Esophagus mucosa (tissue), 1 donor: Measurements from ENCODE around the gene HERC4. TPM values are rescaled to one million over a fixed set of nuclear protein-coding genes. Genes with fewer than 3 reads are reported as not detected.
A peak's percentile ranks its signal among the peaks of the same experiment; 100 is the strongest.
"Not testable (repeated sequence)": the region's sequence is repeated elsewhere in the genome, so short reads cannot be mapped to it uniquely, and the experiment has no call there.

ENCODE experiments used
- ATAC-seq: fragments of 200-7000 bp; cut with Tn5 transposase; one replicate; pipeline ENCODE4 v1.9.1; 2020
- total RNA-seq: library from RNA; stranded (reverse); gene quantifications from one replicate; pipeline ENCODE4 v1.2.4, GENCODE V29; 2023
- donor health status: DM: yes; HTN: yes; CAD: no.

The HERC4 gene
- total RNA-seq, 1 donor from 2014 or later, result 33.3 TPM

GRCh38 chr10:68043030-68043429 lies 32.1 kb downstream of the HERC4 start:
- no peak for ATAC-seq

GRCh38 chr10:68032113-68032512 lies 43.0 kb downstream of the HERC4 start:
- no peak for ATAC-seq

DNA sequence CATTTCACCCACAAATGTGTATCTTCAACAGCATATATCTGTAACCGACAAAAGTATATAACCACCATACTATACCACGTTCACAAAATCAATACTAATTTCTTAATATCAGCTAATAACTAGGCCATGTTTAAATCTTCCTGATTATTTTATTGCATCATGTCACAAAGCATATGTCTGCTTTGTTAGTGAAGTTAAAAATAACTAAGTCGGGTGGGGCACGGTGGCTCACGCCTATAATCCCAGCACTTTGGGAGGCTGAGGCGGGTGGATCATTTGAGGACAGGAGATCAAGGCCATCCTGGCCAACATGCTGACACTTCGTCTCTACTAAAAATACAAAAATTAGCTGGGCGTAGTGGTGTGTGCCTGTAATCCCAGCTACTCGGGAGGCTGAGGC lies 47.7 kb downstream of the HERC4 start:
- ATAC-seq, result no peak

DNA sequence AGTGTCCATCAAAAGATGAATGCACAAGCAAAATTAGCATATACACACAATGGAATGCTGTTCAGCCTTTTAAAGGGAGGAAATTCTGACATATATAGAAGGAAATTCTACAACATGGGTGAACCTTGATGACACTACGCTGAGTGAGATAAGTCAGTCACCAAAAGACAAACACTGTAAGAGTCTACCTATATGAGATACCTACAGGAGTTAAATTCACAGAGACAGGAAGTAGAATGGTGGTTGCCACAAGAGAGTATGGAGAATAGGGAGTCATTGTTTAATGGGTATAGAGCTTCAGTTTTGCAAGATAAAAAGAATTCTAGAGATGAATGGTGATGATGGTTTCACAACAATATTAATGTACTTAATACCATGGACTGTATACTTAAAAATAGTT lies 51.8 kb downstream of the HERC4 start:
- no peak for ATAC-seq

DNA sequence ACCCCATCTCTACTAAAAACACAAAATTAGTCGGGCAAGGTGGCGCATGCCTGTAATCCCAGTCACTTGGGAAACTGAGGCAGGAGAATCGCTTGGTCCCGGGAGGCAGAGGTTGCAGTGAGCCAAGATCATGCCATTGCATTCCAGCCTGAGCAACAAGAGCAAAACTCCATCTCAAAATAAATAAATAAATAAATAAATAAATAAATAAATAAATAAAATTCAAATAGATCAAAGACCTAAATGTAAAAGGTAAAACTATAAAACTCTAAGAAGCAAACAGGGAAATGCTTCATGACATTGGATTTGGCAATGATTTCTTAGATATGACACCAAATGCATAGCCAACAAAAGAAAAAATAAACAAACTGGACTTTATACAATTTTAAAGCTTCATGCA lies 52.8 kb downstream of the HERC4 start:
- not testable (repeated sequence) for ATAC-seq

DNA sequence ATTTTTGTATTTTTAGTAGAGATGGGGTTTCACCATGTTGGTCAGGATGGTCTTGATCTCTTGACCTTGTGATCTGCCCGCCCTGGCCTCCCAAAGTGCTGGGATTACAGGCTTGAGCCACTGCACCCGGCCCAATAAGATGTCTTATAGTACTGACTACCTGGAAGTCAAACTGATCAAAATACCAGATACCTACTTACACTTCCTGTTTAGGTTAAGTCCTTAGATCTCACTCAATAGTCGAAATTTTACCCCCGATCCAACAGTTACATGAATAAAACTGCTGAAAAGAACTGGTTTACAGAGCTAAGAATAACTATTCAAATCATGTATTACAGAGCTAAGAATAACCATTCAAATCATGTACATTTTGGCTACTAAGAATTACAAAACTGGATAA lies 58.6 kb downstream of the HERC4 start:
- not testable (repeated sequence) for ATAC-seq

GRCh38 chr10:68010426-68010940 lies 64.6 kb downstream of the HERC4 start:
- no peak for ATAC-seq

DNA sequence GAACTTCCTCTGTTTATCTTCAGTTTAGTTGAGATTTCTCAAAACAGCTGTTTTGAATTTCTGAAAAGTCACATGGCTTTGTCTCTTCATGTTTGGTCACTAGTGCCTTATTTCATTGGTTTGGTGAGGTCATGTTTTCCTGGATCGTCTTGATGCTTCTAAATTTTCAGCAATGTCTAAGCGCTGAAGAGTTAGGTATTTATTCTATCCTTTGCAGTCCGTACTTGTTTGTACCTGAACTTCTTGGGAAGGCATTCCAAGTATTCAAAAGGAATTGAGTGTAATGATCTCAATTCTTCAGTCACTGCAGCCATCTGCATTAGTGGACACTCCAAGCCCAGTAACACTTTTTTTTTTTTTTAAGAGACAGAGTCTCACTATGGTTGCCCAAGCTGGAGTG lies 67.7 kb downstream of the HERC4 start:
- no peak for ATAC-seq

DNA sequence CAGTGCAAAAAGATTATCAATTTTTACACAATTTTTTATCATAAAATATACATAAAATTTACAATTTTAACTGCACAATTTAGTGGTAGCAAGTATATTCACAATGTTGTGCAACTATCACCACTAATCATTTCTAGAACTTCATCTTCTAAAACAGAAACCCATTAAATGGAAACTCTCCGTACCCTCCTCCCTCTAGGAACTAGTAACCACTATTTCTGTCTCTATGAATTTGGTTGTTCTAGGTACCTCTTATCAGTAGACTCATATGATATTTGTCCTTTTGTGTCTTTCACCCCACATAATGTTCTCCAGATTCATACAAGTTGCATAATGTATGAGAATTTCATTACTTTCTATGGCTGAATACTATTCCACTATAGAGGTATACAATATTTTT lies 73.5 kb downstream of the HERC4 start:
- ATAC-seq, result no peak

DNA sequence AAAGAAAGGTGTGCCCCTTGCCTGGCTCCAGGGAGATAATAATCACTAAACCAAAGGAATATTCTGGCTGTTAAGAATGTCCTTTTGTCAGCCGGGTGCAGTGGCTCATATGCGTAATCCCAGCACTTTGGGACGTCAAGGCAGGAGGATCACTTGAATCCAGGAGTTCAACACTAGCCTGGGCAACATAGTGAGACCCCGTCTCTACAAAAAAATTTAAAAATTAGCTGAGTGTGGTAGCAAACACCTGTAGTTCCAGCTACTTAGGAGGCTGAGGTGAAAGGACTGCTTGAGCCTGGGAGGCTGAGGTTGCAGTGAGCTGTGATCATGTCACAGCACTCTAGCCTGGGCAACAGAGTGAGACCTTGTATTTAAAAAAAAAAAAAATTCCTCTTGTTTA lies 74.1 kb downstream of the HERC4 start:
- no peak for ATAC-seq

- no peak for ATAC-seq
Measured at GRCh38 chr10:67990093-67990492, 85.0 kb downstream of the HERC4 start.

DNA sequence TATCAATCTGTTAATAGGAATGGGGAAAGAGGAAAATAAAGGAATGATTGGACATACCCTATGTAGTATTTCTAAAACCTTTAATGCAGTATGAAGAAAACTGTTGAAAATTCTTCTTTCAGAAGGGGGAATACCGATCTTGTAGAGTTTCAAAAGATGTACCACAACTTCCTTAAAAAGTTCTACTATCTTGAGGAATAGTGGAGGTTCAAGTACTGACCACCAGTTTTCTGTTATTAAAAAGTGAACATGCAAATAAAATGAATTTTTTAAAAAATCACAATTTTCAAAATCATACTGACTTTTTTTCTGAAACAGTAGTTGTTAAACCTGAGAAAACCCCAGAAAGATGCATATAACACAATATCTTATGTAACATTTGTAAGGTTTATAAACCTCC lies 86.5 kb downstream of the HERC4 start:
- ATAC-seq, result no peak

DNA sequence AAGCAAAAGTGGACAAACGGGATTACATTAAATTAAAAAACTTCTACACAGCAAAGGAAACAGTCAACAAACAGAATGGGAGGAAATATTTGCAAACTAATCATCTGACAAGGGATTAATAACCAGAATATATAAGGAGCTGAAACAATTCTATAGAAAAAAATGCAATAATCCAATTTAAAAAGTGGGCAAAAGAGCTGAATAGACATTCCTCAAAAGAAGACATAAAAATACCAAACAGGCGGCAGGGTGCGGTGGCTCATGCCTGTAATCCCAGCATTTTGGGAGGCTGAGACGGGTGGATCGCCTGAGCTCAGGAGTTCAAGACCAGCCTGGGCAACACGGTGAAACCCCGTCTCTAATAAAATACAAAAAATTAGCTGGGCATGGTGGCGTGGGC lies 92.5 kb downstream of the HERC4 start:
- not testable (repeated sequence) for ATAC-seq

GRCh38 chr10:67978749-67979148 lies 96.3 kb downstream of the HERC4 start:
- no peak for ATAC-seq

DNA sequence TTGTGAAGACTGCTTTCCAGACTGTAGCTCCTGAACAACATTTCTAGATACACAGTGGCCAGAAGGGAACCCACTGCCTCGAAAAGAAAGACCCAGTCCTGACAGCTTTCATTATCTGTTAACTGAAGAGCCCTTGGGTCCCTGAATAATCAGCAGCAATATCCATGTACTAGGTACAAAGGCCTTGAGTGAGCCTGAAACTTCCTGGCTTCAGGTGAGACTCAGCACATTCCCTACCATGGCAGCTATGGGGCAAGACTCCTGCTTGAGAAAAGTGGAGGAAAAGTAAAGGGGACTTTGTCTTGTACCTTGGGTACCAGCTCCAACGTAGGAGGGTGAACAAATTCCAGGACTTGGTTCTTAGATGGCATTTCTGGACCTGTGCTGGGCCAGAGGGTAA lies 97.8 kb downstream of the HERC4 start:
- ATAC-seq, result no peak

DNA sequence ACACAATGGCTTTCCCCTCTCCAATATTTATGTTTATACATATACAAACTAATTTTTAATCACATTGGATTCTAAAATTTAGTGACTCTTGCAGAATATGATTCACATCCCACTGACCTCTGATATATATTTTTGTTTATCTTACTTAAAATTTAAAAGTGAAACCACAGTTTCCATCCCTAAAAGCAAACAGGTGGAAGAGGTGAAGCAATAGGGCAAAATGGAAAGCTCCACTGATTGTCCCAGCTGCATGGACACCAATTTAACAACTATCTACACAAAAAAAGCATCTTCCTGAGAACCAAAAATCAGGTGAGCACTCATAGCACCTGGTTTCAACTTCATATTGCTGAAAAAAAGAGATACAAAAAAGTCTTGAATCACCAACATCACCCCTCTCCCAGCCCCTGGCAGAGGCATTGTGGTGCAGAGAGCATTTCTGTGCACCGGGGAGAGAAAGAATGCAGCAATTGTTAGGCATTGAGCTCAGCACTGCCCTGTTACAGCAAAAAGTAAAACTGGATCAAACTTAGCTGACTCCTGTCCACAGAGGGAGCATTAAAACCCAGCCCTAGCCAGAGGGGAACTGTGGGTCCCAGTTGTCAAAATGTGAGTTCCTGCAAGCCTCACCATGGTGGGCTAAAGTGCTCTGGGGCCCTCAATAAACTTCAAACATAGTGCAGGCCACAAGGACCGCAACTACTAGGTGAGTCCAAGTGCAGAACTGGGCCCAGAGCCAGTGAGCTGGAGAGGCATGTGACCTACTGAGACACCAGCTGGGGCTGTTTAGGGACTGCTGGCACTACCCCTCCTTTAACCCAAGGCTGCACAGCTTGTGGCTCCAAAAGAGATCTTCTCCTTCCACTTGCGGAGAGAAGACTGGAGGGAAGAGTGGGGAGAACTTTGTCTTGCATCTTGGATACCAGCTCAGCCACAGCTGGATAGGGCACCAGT lies 98.5 kb downstream of the HERC4 start:
- ATAC-seq, result no peak

DNA sequence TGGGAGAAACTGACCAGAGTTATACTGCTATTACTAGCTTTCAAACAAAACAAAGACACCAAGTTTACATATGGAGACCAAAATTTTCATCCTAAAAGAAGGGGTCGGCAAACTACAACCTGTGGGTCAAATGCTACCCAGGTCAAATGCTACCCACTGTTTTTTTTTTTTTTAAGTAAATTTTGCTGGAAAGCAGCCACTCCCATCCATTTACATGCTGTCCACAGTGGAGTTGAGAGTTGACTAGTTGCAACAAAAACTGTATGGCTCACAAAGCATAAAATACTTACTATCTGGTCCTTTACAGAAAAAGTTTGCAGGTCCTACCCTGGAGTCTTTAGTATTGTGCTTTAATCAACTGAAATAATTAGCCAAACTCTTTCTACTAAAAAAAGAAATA lies 99.2 kb downstream of the HERC4 start:
- ATAC-seq, result no peak

DNA sequence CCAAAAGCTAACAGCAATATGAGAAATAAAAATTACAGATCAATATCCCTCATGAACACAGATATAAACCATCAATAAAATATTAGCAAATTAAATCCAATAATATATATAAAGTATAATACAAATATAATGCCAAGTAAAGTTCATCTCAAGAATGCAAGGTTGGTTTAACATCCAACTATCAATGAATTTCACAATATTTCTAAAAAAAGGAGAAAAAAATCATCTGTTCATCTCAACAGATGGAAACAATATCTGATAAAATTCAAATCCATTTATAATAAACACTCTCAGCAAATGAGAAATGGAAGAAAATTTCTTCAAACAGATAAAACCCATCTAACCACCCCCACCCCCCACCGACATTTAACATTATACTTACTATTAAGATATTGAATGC lies 103.8 kb downstream of the HERC4 start:
- ATAC-seq, result no peak

DNA sequence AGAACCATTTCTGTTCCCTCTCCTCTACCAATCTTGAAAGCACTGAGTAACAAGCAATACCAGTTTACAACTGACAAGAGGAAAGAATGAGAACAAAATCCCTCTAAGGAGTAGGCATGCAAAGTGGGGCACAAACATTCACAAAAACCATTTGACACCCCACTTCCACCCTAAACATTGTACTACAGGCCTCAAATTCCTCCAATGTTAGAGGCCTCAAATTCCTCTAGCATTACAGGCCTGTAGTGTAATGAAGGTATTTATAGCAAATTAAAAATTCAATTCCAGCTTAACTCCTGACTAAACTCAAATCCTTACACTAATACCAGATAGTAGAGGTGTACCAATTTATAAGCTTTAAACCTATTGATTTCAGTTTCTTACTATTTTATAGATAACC lies 105.2 kb downstream of the HERC4 start:
- ATAC-seq, result no peak

DNA sequence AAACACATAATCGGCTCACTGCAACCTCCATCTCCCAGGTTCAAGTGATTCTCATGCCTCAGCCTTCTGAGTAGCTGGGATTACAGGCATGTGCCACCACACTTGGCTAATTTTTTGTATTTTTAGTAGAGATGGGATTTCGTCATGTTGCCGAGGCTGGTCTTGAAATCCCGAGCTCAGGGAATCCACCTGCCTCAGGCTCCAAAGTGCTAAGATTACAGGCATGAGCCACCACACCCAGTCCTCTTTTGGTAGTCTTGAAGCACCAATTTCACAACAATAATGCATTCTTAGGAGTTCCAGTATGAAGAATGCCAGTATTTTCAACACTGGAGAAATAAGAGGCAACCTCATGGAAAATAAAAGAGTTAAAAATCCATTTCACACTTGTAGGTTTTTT lies 109.0 kb downstream of the HERC4 start:
- peak; percentile 55 for ATAC-seq

DNA sequence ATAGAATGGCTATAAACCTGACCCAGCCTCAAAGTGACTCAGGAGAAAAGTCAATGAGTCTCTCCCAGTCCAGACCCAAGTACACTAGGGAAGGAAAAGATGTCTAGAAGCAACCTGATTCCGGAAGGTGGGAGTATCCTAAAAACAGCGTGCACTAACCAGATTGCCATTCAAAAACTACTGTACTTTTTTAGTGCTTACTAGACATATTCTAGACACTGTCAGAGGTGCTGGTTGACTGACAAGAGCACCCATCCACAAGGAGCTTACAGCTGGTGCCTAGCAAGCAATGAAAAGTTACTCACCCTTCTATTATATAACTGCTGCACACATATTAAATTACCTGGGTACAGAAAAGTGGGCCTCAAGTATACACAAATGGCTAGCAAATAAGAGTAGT lies 109.6 kb downstream of the HERC4 start:
- no peak for ATAC-seq

DNA sequence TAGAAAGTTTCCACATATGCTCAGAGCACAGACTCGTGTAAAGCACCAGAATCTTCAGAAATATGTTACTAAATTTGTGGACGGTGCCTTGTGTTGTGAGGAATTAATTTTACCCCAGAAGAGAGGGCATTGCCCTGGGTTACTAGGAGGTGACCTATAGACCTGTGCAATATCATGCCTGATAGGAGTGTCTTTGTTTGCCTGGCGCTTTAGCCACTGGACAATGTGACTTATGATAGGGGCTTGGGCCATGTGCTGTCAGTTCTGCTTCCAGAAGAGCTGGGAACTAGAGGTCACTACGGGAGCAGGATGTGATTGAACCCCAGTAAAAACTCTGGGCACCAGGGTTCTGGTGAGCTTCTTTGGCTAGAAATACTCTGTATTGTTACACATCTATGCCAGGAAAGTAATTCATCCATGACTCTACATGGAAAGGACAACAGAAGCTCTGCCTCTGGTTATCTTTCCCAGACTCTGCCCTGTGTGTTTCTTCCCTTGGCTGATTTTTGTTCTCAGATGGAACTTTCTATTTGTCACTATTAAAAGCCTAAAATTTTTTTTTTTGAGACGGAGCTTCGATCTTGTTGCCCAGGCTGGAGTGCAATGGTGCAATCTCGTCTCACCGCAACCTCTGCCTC lies 115.1 kb downstream of the HERC4 start:
- ATAC-seq, result peak; percentile 25

- no peak for ATAC-seq
Measured at GRCh38 chr10:67955614-67956013, 119.5 kb downstream of the HERC4 start.

DNA sequence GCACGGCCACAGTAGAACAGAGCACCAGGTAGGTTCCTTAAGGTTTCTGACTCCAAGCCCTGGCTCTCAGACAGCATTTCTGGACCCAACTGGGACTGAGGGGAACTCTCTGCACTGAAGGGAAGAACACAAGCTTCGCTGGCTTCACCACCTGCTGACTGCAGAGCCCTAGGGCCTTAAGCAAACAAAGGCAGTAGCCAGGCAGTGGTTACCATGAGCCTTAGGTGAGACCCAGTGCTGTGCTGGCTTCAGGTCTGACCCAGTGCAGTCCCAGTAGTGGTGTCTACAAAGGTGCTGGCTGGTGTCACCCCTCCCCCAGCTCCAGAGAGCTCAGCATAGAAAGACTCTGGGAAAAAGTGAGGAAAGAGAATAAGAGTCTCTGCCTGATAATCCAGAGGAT lies 131.2 kb downstream of the HERC4 start:
- no peak for ATAC-seq
